OCI-LY7 (cell line): Measurements from ENCODE around the gene C2.

Source experiments
- CTCF ChIP-seq: fragments of 200-600 bp; sonication (generic); conservative IDR thresholded peaks from 2 replicates; pipeline ENCODE4 v1.5.1; 2014; ENCODE audit warnings: mild to moderate bottlenecking, antibody characterized with exemption, low read length, moderate library complexity, mixed read lengths
- EZH2phosphoT487 ChIP-seq: fragments of 200-600 bp; sonication (generic); IDR thresholded peaks from 2 replicates; pipeline ENCODE4 v1.6.1; 2018; ENCODE audit warnings: low read depth, borderline replicate concordance, mild to moderate bottlenecking, mixed run types, antibody characterized with exemption, low read length, moderate library complexity, mixed read lengths

GRCh38 chr6:31949926-31950548 lies 22.5 kb downstream of the C2 start:
- TF ChIP-seq CTCF (no peak), EZH2phosphoT487 (no peak)
